Right hindlimb (tissue), 1 donor: ENCODE results near the gene AVPR2.

ENCODE experiments used
- DNase-seq: peaks from one replicate; pipeline ENCODE4 v3.0.0-alpha.2; 2018

AVPR2 gene

DNA sequence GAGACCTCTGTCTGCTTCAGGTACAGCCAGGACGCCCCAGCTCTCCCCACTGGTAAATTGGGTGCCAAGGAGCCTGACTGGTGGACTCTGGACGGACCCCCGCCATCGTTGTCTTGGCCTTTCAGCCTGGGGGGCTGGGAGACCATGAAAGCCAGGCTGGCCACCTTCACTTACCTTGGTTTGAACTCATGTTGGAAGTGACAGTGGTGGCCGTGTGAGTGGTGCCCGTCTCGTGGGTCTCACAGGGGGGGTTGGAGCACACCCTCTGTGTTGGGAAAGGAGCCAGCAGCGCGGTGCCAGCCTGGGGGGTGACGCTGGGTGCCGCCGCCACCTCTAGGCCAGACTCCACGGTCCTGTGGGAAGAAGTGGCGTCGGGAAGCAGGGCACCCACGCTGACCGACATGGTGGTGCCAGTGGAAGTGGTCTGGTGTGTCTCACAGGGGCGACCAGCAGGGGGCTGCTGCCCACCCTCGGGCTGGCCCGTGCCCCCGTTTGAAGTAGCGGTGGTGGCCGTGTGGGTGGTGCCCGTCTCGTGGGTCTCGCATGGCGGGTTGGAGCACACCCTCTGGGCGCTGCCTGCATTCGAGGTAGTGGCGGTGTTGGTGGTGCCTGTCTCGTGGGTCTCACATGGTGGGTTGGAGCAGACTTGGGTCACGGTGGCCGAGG is 49.6 kb downstream of the AVPR2 start:
- no peak for DNase-seq

DNA sequence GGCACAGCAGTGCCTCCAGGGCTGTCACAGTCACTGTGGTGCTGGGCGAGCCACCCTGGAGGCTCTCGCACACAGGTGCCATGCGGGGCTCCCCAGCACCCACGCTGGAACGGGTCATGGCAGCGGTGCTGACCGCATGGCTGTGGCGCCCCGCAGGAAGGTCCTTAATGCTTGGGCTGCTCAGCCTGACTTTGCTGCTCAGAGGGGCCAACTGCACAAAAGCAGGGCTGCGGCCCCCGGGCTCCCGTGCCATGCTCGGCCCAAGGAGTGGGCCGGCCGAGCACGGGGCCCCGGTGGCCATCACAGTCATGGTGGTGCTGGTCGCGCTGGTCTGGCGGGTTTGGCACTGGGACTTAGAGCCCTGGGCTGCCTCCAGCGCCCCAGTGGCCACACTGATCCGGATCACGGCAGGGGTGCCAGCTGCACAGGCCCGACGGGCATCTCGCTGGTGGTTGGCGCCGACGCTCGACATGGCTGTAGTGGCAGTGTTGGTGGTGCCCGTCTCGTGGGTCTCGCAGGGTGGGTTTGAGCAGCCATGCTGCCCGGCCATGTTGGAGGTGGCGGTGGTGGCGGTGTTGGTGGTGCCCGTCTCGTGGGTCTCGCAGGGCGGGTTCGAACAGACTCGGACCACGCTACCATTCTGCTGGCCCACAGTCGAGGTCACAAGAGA is 50.2 kb downstream of the AVPR2 start:
- DNase-seq = no peak

DNA sequence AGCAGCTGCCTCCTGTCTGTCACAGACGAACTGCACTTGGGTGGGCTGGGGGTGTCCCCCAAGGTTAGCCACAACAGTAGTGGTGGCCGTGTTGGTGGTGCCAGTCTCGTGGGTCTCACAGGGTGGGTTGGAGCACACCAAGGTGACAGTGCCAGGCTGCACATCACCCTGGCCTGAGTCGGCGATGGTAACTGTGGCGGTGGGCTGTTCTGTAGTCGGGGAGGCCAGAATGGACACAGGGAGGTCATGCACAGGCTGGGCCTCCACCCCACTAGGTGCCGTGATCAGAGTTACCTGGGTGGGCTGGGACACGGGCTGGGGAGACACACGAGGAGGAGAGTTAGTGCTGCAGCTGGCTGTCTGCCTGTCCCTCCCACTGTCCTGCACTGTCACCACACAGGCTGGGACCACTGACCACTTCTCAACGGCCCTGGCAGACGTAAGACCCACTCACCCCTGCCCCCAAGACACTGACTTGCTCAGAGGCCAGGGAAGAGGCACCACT is 50.8 kb downstream of the AVPR2 start:
- DNase-seq = no peak

DNA sequence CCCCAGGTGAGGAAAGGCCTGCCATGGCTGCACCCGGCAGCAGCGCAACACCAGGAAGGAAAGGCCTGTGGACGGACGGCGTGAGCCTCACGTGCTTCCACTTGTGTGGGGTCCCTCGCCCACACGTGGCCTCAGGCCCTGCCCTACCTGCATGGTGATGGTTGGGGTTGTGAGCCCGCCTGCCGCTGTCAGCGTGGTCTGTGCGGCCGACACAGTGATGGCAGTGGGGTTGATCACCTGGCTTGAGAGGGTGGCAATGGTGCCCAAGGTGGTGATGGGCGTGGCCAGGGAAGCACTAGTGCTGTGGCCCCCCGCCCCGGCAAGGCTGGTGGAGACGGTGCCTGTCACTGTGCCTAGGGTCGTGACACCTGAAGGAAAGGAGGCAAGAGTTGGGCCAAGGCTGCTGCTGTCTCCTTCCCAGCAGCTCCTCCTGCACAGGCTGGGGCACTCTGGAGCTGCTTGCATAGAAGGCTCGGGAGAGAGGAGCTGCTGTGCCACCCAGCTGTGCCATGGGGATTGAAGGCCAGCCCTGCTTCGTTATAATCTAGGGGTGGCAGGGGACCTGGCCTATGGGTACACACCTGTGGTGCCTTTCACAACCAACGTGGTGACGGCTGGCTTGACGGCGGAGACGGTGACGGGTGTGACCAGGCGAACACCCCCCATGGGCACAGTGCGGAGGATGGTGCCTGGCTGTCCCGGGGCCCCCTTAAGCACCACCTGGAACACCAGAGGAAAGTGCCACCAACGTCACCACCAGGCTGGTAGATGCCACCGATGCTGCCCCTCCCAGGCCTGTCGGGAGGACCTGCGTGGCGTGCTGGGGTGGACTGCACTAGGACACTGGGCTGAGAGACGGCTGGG is 51.8 kb downstream of the AVPR2 start:
- no peak for DNase-seq
